GM12878 (cell line): ENCODE data around the gene MAGI2. TPM values are rescaled to one million over a fixed set of nuclear protein-coding genes. Genes with fewer than 3 reads are reported as not detected.

Source experiments
- ATAC-seq: fragments of 200-7000 bp; cut with Tn5 transposase; 3 replicates; pipeline ENCODE4 v1.9.1; 2020; ENCODE audit warnings: mild to moderate bottlenecking, moderate library complexity
- BruUV-seq: library from RNA; stranded (reverse); fragments of 400-500 nt; replicated peaks from 2 replicates; lab custom pipeline; 2021; lab: Mats Ljungman, UMichigan
- CTCF ChIA-PET: fragments of 300-600 bp; sonication (Branson Sonifier 250); formaldehyde crosslinking; extraction: SDS; loops from one replicate; lab custom pipeline; 2021; ENCODE audit warnings: inconsistent platforms; lab: Yijun Ruan, JAX
- POLR2A ChIA-PET: fragments of 350-600 bp; formaldehyde crosslinking; extraction: SDS; loops from one replicate; lab custom pipeline; 2021; ENCODE audit warnings: inconsistent platforms; lab: Charles Lee
- RAD21 ChIA-PET: fragments of 300-600 bp; sonication (Branson Sonifier 250); formaldehyde crosslinking; loops from one replicate; lab custom pipeline; 2023; ENCODE audit warnings: antibody characterized with exemption; ENCODE audit not compliant: unreplicated experiment; lab: Charles Lee
- SMC1A ChIA-PET: fragments of 300-600 bp; sonication (Branson Sonifier 250); formaldehyde crosslinking; loops from one replicate; lab custom pipeline; 2023; ENCODE audit not compliant: unreplicated experiment, uncharacterized antibody; lab: Charles Lee
- DNase-seq: peaks from one replicate; pipeline ENCODE4 v3.0.0-alpha.2; 2011; ENCODE audit warnings: low read depth, low spot score
- FAIRE-seq: peaks from 3 replicates; lab custom pipeline; 2011; peaks lifted over from hg19 to GRCh38; lab: Jason Lieb, UNC
- H2AFZ ChIP-seq: 2 replicates; pipeline ENCODE4 v1.6.0; 2011; ENCODE audit warnings: low read depth, low read length, control low read depth; ENCODE audit not compliant: control insufficient read depth
- H3K27ac ChIP-seq: 2 replicates; pipeline ENCODE4 v1.5.1; 2011; ENCODE audit warnings: control low read depth; ENCODE audit not compliant: control insufficient read depth, insufficient read depth
- H3K27me3 ChIP-seq, 2 experiments: replicated peaks in 1 of 2; 2 replicates each; pipeline versions ENCODE4 v1.6.0 to v1.6.1; 2011; ENCODE audit warnings: low read length in 1 of 2; ENCODE audit not compliant: control insufficient read depth in 2 of 2, insufficient read depth in 2 of 2
- H3K36me3 ChIP-seq, 2 experiments: 2 replicates each; pipeline ENCODE4 v1.5.1; 2011; ENCODE audit warnings: low read length in 1 of 2; ENCODE audit not compliant: control insufficient read depth in 2 of 2, insufficient read depth in 2 of 2
- H3K4me1 ChIP-seq: 2 replicates; pipeline ENCODE4 v1.6.1; 2011; ENCODE audit warnings: mild to moderate bottlenecking, low read length, moderate library complexity, mixed read lengths; ENCODE audit not compliant: control insufficient read depth, insufficient read depth
- H3K4me2 ChIP-seq: 2 replicates; pipeline ENCODE4 v1.6.0; 2011; ENCODE audit warnings: control low read depth; ENCODE audit not compliant: control insufficient read depth, insufficient read depth
- H3K4me3 ChIP-seq: fragments of 200-600 bp; sonication (generic); 2 replicates; pipeline ENCODE4 v1.5.1; 2016
- H3K79me2 ChIP-seq: 2 replicates; pipeline ENCODE4 v1.6.0; 2011; ENCODE audit warnings: low read length; ENCODE audit not compliant: control insufficient read depth, insufficient read depth
- H3K9ac ChIP-seq: 2 replicates; pipeline ENCODE4 v1.8.0; 2011; ENCODE audit warnings: low read length, control low read depth, mixed read lengths; ENCODE audit not compliant: control insufficient read depth, insufficient read depth
- H3K9me3 ChIP-seq: replicated peaks from 3 replicates; pipeline ENCODE4 v1.5.1; 2011; ENCODE audit warnings: mild to moderate bottlenecking, low read length; ENCODE audit not compliant: control insufficient read depth, insufficient read depth
- H4K20me1 ChIP-seq: 2 replicates; pipeline ENCODE4 v1.6.0; 2011; ENCODE audit not compliant: control insufficient read depth, insufficient read depth
- BHLHE40 ChIP-seq, 2 experiments: fragments of 450-650 bp in 1 of 2; IDR thresholded peaks; 2 replicates each; pipeline ENCODE4 v1.6.1; 2011 to 2017; ENCODE audit warnings: low read depth in 2 of 2, borderline replicate concordance in 1 of 2, improper control_type of control experiment in 1 of 2, low read length in 1 of 2, mild to moderate bottlenecking in 1 of 2
- BRCA1 ChIP-seq: IDR thresholded peaks from 2 replicates; pipeline ENCODE4 v1.6.1; 2011; ENCODE audit warnings: low read depth, low read length, improper control_type of control experiment
- HCFC1 ChIP-seq: fragments of 150-350 bp; IDR thresholded peaks from 2 replicates; pipeline ENCODE4 v1.6.1; 2014; ENCODE audit warnings: low read length
- MTA2 ChIP-seq: fragments of 450-650 bp; IDR thresholded peaks from 2 replicates; pipeline ENCODE4 v1.6.1; 2016; ENCODE audit warnings: low read depth, mild to moderate bottlenecking, moderate library complexity
- POLR2A ChIP-seq: IDR thresholded peaks from 2 replicates; pipeline ENCODE4 v1.6.1; 2011; ENCODE audit warnings: low read depth, mild to moderate bottlenecking, low read length
- RB1 ChIP-seq: fragments of 450-650 bp; formaldehyde crosslinking; IDR thresholded peaks from 2 replicates; pipeline ENCODE4 v1.6.1; 2017; ENCODE audit warnings: mild to moderate bottlenecking, borderline replicate concordance
- TCF3 ChIP-seq: IDR thresholded peaks from 2 replicates; pipeline ENCODE4 v1.6.1; 2012; ENCODE audit warnings: low read depth, mild to moderate bottlenecking, low read length, borderline replicate concordance; ENCODE audit not compliant: insufficient read depth
- in situ Hi-C: fragments of 300-500 bp; cut with MboI; formaldehyde crosslinking; loops from 9 replicates; pipeline ENCODE4 v1.14.3; 2018; ENCODE audit warnings: mixed read lengths
- intact Hi-C: fragments of 100-400 bp; cut with micrococcal nuclease; formaldehyde crosslinking; loops from one replicate; pipeline ENCODE4 v1.14.2; 2022; ENCODE audit not compliant: unreplicated experiment
- polyA plus RNA-seq, 11 experiments: library from polyadenylated mRNA; depleted of rRNA in 4 of 11; unstranded in 6 of 11; stranded (reverse) in 5 of 11; fragments of >200 nt; fragmentation: Nextera tagmentation in 4 of 11; fragmentation: Illumina TruSeq in 1 of 11; extraction: Ambion mirVana in 4 of 11; extraction: Trizol in 1 of 11; gene quantifications; 1 replicate in 1 of 11; 2 replicates in 10 of 11; pipeline versions ENCODE4 v1.2.1 to v1.2.3, GENCODE V29; 2011 to 2016; ENCODE audit warnings: inconsistent platforms in 2 of 11, missing spikeins in 2 of 11, low read depth in 1 of 11
- total RNA-seq, 4 experiments: library from RNA; depleted of rRNA in 3 of 4; stranded (reverse); fragments of >200 nt in 3 of 4; fragmentation: Illumina TruSeq in 1 of 4; extraction: Trizol in 1 of 4; gene quantifications; 2 replicates each; pipeline versions ENCODE4 v1.2.1 to v1.2.3, GENCODE V29; 2013 to 2021
- TF ChIP-seq, protein P1 (sequence below): fragments of 450-650 bp; formaldehyde crosslinking; IDR thresholded peaks from 2 replicates; pipeline ENCODE4 v1.4.0; 2020; ENCODE audit warnings: mild to moderate bottlenecking, moderate library complexity

MAGI2 gene
- total and polyA plus RNA-seq, 10 of the 15 experiments (the other 5 are each of a cell fraction or from before 2014, with no cell fraction given): 0.01 to 0.31 (median 0.05) TPM; not detected in 2

- TF ChIP-seq, protein P1, sequence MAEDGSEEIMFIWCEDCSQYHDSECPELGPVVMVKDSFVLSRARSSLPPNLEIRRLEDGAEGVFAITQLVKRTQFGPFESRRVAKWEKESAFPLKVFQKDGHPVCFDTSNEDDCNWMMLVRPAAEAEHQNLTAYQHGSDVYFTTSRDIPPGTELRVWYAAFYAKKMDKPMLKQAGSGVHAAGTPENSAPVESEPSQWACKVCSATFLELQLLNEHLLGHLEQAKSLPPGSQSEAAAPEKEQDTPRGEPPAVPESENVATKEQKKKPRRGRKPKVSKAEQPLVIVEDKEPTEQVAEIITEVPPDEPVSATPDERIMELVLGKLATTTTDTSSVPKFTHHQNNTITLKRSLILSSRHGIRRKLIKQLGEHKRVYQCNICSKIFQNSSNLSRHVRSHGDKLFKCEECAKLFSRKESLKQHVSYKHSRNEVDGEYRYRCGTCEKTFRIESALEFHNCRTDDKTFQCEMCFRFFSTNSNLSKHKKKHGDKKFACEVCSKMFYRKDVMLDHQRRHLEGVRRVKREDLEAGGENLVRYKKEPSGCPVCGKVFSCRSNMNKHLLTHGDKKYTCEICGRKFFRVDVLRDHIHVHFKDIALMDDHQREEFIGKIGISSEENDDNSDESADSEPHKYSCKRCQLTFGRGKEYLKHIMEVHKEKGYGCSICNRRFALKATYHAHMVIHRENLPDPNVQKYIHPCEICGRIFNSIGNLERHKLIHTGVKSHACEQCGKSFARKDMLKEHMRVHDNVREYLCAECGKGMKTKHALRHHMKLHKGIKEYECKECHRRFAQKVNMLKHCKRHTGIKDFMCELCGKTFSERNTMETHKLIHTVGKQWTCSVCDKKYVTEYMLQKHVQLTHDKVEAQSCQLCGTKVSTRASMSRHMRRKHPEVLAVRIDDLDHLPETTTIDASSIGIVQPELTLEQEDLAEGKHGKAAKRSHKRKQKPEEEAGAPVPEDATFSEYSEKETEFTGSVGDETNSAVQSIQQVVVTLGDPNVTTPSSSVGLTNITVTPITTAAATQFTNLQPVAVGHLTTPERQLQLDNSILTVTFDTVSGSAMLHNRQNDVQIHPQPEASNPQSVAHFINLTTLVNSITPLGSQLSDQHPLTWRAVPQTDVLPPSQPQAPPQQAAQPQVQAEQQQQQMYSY (CRISPR knock-in tag): no peak
- TF ChIP-seq BHLHE40 (IDR thresholded peaks at IDR 0.05; ENCODE audit: borderline replicate concordance in 1 of 2, low read depth in 2 of 2, low read length in 1 of 2): no peak
- no peak for TF ChIP-seq HCFC1
These were observed 1142.3 kb downstream of the MAGI2 start (continued) for GRCh38 chr7:78311181-78311580.

- no peaks in the 10 kb centered on the region for H3K36me3 ChIP-seq
- no peaks in the 10 kb centered on the region for H3K9me3 ChIP-seq
- ChIA-PET RAD21 (no interaction called here), SMC1A (no interaction called here), POLR2A (no interaction called here), CTCF (no interaction called here)
- H2AFZ ChIP-seq: no peak overlapping the region
- TF ChIP-seq MTA2 (no peak), RB1 (no peak), POLR2A (no peak), BRCA1 (no peak), TCF3 (no peak)
- H3K79me2 ChIP-seq: no peaks in the 10 kb centered on the region
- H3K4me1 ChIP-seq: no peaks in the 10 kb centered on the region
- H3K9ac ChIP-seq: no peak overlapping the region
- intact Hi-C loops: no loop called here
- no peak overlapping the region for H3K4me2 ChIP-seq
- no peaks in the 10 kb centered on the region for H3K27me3 ChIP-seq
- no peak for ATAC-seq
- in situ Hi-C loops: no loop called here
- no peak for DNase-seq
- no peak overlapping the region for H3K4me3 ChIP-seq
- H3K27ac ChIP-seq: no peak overlapping the region
- no peak for FAIRE-seq
- no peaks in the 10 kb centered on the region for H4K20me1 ChIP-seq
- no TSS peak for BruUV-seq
These were observed 1145.6 kb downstream of the MAGI2 start for GRCh38 chr7:78307892-78308291.
